ENCODE measurements around the gene ZDHHC8. TPM values are rescaled to one million over a fixed set of nuclear protein-coding genes. Genes with fewer than 3 reads are reported as not detected.

The ZDHHC8 gene
- total RNA-seq, 1 experiment from 2014 or later, result 19.6 TPM

DNA sequence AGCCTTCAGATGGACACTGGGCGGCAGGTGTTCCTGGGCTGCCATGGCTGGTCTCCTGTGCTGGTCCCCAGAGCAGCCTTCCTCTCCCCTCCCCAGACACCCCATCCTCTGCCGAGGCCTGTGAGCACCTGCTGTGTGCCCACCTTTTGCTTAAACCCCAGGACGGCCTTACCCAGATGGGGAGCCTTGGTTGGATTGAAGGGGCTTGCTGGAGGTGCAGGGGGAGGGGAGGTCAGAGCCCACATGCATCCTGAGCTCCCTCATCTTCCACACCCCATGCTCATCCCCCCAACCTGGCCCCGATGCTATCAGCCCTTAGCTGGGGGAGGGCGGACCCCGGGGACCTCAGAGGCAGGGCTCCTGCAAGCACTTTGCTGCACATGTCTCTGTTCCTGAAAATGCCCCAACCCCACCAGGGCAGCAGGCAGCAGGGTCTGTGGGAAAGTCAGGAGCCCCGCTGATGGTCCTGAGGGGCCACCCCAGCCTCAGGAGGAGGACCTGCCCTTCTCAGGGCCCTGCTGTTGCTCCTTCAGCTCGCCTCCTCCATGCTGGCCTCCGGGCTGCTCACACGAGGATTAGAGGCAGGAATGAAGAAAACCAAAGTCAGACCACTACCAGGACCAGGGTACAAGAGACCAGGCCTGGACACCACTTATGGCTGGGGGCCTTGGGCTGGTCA lies 60.8 kb downstream of the ZDHHC8 start:
- no peak for DNase-seq (ENCODE audit: low read depth)

GRCh38 chr22:20192972-20193760 lies 61.6 kb downstream of the ZDHHC8 start:
- no peak for DNase-seq (ENCODE audit: low read depth)

DNA sequence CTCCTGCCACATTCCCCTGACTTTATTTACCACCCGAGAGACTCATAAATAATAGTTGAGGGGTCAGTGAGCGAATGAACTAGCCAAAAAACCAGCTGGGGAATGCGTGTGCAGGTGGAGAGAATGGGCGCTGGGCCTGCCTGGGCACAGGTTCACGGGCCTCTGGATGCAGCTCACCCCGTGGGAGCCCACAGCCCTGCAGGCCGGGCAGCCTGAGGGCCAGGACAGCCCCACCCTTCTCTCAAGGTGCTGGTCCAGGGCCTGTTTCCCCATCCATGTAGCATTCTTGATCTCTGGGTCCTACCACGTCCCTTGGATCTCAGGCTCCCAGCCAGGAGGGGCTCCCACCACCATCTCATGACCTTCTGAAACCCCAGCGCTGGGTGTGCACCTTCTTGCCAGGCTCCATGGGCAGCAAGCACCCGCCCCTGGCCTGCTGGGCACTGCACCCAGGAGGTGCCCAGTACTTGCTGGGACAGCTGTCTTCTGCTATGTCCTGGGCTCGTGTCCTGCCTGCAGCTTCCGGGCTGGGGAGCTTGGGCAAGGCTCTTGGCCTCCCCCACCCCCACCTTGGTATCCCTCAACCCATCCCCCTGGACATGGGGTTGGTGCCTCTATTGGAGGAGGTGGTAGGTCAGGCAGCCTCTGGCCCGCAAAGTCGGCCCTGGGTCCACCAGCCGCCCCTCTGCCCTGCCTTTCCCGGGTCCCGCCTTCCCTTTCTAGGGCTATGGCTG lies 62.3 kb downstream of the ZDHHC8 start:
- no peak for DNase-seq (ENCODE audit: low read depth)

DNA sequence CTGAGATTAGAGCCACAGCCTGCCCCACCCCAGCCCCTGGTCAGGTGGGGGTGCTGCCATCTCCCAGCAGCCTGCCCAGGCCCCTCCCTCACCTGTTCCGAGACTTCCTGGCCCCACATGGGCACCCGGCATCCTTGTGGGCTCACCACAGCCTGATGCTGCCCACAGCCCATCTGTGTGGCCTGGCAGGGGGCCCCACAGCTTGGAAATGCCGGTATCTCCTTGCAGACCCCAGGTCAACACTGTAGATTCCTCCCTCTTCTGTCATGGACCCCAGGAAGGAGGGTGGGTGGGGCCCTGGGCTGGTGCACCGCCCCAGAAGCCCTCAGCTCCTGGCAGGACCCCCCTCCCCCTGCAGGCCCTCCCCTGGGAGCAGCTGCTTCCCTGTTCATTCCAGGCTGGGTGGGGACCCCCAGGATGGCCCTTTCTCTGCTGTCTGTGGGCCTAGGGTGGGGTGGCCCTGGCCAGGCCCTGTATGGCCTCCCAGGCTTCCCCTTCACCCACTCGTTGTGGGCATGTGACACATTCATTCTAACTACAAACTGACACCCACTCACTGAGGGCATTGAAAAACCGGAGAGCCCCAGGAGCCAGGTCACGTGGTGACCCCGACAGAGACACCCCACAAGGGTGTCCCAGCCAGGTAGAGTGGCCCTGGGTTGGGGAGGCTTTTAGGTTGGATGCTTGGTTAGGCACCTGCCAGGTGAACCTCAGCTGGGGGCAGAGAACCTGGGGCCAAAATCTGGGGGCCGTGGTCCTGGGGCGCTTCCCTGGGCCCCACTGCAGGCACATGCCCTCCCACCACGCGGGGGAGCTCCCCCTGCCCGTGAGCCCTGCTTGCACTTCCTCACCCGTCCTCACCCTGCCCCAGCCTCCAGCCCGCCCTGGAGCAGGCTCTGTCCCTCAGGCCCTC lies 63.3 kb downstream of the ZDHHC8 start:
- DNase-seq (ENCODE audit: low read depth), result no peak

DNA sequence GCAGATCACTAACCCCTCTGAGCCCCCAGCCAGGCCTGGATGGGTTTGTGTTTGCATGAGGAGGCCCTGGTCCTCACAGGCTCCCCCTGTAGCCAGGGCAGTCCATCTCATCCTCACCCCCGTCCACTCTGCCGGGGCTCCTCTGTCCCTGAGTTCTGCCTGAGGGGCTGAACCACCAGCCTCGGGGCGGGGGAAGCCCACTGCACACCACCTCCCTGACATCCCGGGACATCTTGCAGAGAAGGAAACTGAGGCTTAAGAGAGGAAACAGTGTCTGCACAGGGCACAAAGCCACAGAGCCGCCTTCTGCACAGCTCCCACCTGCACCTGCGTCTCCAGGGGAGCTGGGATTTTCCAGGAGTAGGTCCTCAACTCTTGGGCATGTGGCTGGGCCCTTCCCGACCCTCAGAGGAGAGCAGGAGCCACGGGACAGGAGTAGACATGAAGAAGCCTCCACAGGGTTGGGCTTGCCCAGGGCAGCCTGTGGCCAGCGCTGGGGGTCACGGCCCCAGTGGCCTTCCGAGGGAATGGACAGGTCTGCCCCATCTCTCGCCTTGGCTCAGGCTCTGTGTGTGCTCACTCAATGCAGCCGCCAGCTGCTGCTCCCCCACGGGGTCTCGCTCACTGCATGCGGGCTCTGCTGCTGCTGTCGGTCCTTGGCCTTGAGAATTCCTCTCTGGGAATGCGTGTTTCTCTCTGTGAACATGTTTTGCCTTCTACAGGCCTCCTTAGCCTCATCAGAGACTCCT lies 64.7 kb downstream of the ZDHHC8 start:
- no peak for DNase-seq (ENCODE audit: low read depth)

Other genes starting within 250 kb of the ZDHHC8 start
- 290 and 350 TPM in 2 replicates for gene COMT, start 190.0 kb upstream of the ZDHHC8 start, total RNA-seq (2014; rRNA removed)
- gene TXNRD2, start 190.0 kb upstream of the ZDHHC8 start, total RNA-seq (2014; rRNA removed), result 39.5 TPM in 2 replicates
- gene ARVCF, start 115.0 kb upstream of the ZDHHC8 start, total RNA-seq (2014; rRNA removed), result 4.5 and 6.4 TPM in 2 replicates
- 24.0 and 30.8 TPM in 2 replicates for gene TANGO2, start 110.7 kb upstream of the ZDHHC8 start, total RNA-seq (2014; rRNA removed)
- gene DGCR8, start 51.6 kb upstream of the ZDHHC8 start, total RNA-seq (2014; rRNA removed), result 29.4 and 30.9 TPM in 2 replicates
- gene RANBP1, start 15.7 kb upstream of the ZDHHC8 start, total RNA-seq (2014; rRNA removed), result 843 and 851 TPM in 2 replicates
- 35.8 and 50.4 TPM in 2 replicates for gene TRMT2A, start 14.6 kb upstream of the ZDHHC8 start, total RNA-seq (2014; rRNA removed)
- gene CCDC188, start 19.3 kb downstream of the ZDHHC8 start, total RNA-seq (2014; rRNA removed), result 1.8 and 2.7 TPM in 2 replicates
- 0.63 TPM in 1 of 2 replicates, not detected in the other for gene RTN4R, start 136.5 kb downstream of the ZDHHC8 start, total RNA-seq (2014; rRNA removed)
- 78.0 and 82.5 TPM in 2 replicates for gene DGCR6L, start 188.3 kb downstream of the ZDHHC8 start, total RNA-seq (2014; rRNA removed)